DND-41 (cell line): ENCODE measurements around the gene MATN3.

Experiments used
- ATAC-seq: fragments of 200-7000 bp; cut with Tn5 transposase; 3 replicates; pipeline ENCODE4 v1.9.1; 2021; ENCODE audit warnings: low read depth; ENCODE audit not compliant: insufficient read depth
- DNase-seq: peaks from one replicate; pipeline ENCODE4 v3.0.0-alpha.2; 2020
- H2AFZ ChIP-seq: 2 replicates; pipeline ENCODE4 v1.6.0; 2012; ENCODE audit warnings: low read depth, low read length
- H3K27ac ChIP-seq: 2 replicates; pipeline ENCODE4 v1.5.1; 2012; ENCODE audit warnings: low read length, inconsistent platforms
- H3K27me3 ChIP-seq: fragments of 200-600 bp; sonication (generic); 2 replicates; pipeline ENCODE4 v1.6.0; 2012; ENCODE audit warnings: low read length, mild to moderate bottlenecking, inconsistent platforms; ENCODE audit not compliant: insufficient read depth, poor library complexity
- H3K36me3 ChIP-seq: 2 replicates; pipeline ENCODE4 v1.5.1; 2012; ENCODE audit warnings: low read length, inconsistent platforms; ENCODE audit not compliant: insufficient read depth
- H3K4me1 ChIP-seq: 2 replicates; pipeline ENCODE4 v1.5.1; 2012; ENCODE audit warnings: mild to moderate bottlenecking, low read length; ENCODE audit not compliant: insufficient read depth
- H3K4me2 ChIP-seq: 2 replicates; pipeline ENCODE4 v1.6.0; 2012; ENCODE audit warnings: mild to moderate bottlenecking, moderate library complexity, low read length, inconsistent platforms; ENCODE audit not compliant: insufficient read depth
- H3K4me3 ChIP-seq, 2 experiments: fragments of 200-600 bp in 1 of 2; shearing (Covaris generic) in 1 of 2; 2 replicates each; pipeline ENCODE4 v1.5.1; 2012 to 2016; ENCODE audit warnings: inconsistent platforms in 2 of 2, low read length in 2 of 2, mild to moderate bottlenecking in 2 of 2, low read depth in 1 of 2, moderate library complexity in 1 of 2
- H3K79me2 ChIP-seq: 2 replicates; pipeline ENCODE4 v1.6.0; 2012; ENCODE audit warnings: low read length, inconsistent platforms; ENCODE audit not compliant: insufficient read depth
- H3K9ac ChIP-seq: 2 replicates; pipeline ENCODE4 v1.6.0; 2012; ENCODE audit warnings: low read depth, mild to moderate bottlenecking, inconsistent platforms, low read length, moderate library complexity
- H3K9me3 ChIP-seq: 2 replicates; pipeline ENCODE4 v1.5.1; 2012; ENCODE audit warnings: low read length, moderate library complexity, mild to moderate bottlenecking, inconsistent platforms; ENCODE audit not compliant: insufficient read depth, severe bottlenecking
- H4K20me1 ChIP-seq: 2 replicates; pipeline ENCODE4 v1.6.0; 2012; ENCODE audit warnings: low read length; ENCODE audit not compliant: insufficient read depth
- EZH2 ChIP-seq: IDR thresholded peaks from 3 replicates; pipeline ENCODE4 v1.6.1; 2012; ENCODE audit warnings: borderline replicate concordance, low read depth, mild to moderate bottlenecking, moderate library complexity, low read length, inconsistent platforms; ENCODE audit not compliant: severe bottlenecking
- TF ChIP-seq, protein P1 (sequence below): IDR thresholded peaks from 2 replicates; pipeline ENCODE4 v1.5.1; 2012; ENCODE audit warnings: borderline replicate concordance, low read length, moderate library complexity, mild to moderate bottlenecking; ENCODE audit not compliant: poor library complexity, severe bottlenecking; ENCODE audit errors: extremely low read depth

MATN3 gene

GRCh38 chr2:20012282-20013125, at the start of gene MATN3:
Gene MATN3, minus strand, starts transcription at chr2:20012668. Its CDS starts 37 bp downstream, at chr2:20012631.
- Histone ChIP-seq H3K27me3 (peaks cover 7% of the 10 kb centered on the region), H3K36me3 (no peaks in the 10 kb centered on the region), H4K20me1 (no peaks in the 10 kb centered on the region), H2AFZ (no peak within 1 kb of the TSS), H3K4me2 (no peak within 1 kb of the TSS), H3K4me1 (no peaks in the 10 kb centered on the region), H3K79me2 (no peaks in the 10 kb centered on the region), H3K9me3 (no peaks in the 10 kb centered on the region), H3K9ac (no peak within 1 kb of the TSS), H3K4me3 (no peak within 1 kb of the TSS), H3K27ac (no peak within 1 kb of the TSS)
- TF ChIP-seq, protein P1, sequence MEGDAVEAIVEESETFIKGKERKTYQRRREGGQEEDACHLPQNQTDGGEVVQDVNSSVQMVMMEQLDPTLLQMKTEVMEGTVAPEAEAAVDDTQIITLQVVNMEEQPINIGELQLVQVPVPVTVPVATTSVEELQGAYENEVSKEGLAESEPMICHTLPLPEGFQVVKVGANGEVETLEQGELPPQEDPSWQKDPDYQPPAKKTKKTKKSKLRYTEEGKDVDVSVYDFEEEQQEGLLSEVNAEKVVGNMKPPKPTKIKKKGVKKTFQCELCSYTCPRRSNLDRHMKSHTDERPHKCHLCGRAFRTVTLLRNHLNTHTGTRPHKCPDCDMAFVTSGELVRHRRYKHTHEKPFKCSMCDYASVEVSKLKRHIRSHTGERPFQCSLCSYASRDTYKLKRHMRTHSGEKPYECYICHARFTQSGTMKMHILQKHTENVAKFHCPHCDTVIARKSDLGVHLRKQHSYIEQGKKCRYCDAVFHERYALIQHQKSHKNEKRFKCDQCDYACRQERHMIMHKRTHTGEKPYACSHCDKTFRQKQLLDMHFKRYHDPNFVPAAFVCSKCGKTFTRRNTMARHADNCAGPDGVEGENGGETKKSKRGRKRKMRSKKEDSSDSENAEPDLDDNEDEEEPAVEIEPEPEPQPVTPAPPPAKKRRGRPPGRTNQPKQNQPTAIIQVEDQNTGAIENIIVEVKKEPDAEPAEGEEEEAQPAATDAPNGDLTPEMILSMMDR, result no peak
- no peak for TF ChIP-seq EZH2
- no peak for DNase-seq
- ATAC-seq, result no peak

DNA sequence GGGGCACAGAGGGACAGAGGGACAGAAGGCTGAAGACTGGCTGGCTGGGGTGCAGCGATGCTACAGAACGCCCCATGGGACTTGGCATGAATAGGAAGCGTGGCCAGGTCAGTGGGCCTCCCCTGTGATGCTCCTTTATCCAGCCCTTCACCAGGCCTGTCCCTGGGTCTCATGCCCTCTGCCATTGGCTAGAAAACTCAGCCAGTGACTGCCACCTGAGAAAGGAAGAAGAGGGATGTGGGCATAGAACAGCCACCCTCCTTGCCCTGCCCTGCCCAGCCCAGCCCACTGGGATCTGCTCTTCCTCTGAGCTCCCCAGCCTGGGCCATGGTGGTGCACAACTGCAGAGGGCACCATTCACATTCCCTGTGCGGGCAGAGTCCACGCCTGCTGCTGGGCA, 49.5 kb upstream of the MATN3 start:
- Histone ChIP-seq H3K4me2 (no peak overlapping the region), H3K79me2 (no peaks in the 10 kb centered on the region), H3K9me3 (no peaks in the 10 kb centered on the region), H3K4me1 (no peaks in the 10 kb centered on the region), H3K27ac (no peak overlapping the region), H2AFZ (no peak overlapping the region), H3K9ac (no peak overlapping the region), H3K27me3 (peaks cover 5% of the 10 kb centered on the region), H3K4me3 (no peak overlapping the region), H3K36me3 (no peaks in the 10 kb centered on the region), H4K20me1 (no peaks in the 10 kb centered on the region)
- TF ChIP-seq EZH2, result no peak
- TF ChIP-seq, protein P1, result no peak
- ATAC-seq (no peak), DNase-seq (no peak)

- Histone ChIP-seq H3K4me1 (no peaks in the 10 kb centered on the region), H4K20me1 (no peaks in the 10 kb centered on the region), H3K4me2 (no peak overlapping the region), H3K79me2 (no peaks in the 10 kb centered on the region), H3K27ac (no peak overlapping the region), H3K9me3 (no peaks in the 10 kb centered on the region), H2AFZ (no peak overlapping the region), H3K9ac (no peak overlapping the region), H3K27me3 (peaks cover 10% of the 10 kb centered on the region), H3K4me3 (no peak overlapping the region), H3K36me3 (no peaks in the 10 kb centered on the region)
- DNase-seq (no peak), ATAC-seq (no peak)
- TF ChIP-seq, protein P1, result no peak
- TF ChIP-seq EZH2, result no peak
Measured at GRCh38 chr2:20061476-20061875, 49.0 kb upstream of the MATN3 start.
